ENCODE measurements around the gene PGF.
A peak's percentile ranks its signal among the peaks of the same experiment; 100 is the strongest.
"Not testable (repeated sequence)": the region's sequence is repeated elsewhere in the genome, so short reads cannot be mapped to it uniquely, and the experiment has no call there.

The PGF gene

DNA sequence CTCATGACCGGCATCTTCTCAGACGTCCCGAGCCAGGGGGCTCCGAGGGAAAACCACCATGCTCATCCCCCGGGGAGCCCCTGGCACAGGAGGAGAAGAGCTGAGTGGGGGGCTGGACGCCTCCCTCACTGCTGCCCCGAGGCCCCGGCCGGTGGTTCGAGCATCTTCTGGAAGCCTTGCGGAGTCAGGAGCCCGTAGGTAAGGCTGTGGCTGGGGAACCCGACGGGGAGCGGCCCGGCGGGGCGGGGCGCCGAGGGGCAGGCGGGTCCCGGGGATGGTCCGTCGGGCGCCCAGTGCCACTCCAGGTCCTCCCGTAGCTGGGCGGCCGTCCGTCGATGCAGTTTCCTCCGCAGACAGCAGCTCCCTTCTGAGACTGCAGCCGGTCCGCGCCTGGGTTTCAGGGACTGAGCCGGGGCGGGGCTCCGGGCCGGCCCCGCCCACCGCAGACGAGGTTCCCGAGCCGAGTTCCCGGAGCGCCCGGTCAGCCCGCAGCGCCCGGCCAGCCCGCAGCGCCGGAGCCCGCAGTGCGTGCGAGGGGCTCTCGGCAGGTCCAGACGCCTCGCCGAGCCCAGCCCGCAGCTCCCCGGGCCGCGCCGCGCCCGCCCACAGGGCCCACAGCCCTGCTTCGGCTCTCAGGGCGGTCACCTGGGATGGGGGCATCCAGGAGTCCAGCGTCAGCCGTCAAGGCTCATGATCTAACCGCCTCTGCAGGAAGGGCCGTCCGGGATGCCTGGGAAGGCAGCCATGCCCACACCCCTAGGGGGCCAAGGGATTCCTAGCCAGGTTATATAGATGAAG, at the start of gene PGF:
PGF (minus strand) TSS at position 369 of the 798 bp plus-strand sequence; CDS start at position 14, 355 bp downstream.
- DNase-seq (ENCODE audit: low spot score) = no peak

DNA sequence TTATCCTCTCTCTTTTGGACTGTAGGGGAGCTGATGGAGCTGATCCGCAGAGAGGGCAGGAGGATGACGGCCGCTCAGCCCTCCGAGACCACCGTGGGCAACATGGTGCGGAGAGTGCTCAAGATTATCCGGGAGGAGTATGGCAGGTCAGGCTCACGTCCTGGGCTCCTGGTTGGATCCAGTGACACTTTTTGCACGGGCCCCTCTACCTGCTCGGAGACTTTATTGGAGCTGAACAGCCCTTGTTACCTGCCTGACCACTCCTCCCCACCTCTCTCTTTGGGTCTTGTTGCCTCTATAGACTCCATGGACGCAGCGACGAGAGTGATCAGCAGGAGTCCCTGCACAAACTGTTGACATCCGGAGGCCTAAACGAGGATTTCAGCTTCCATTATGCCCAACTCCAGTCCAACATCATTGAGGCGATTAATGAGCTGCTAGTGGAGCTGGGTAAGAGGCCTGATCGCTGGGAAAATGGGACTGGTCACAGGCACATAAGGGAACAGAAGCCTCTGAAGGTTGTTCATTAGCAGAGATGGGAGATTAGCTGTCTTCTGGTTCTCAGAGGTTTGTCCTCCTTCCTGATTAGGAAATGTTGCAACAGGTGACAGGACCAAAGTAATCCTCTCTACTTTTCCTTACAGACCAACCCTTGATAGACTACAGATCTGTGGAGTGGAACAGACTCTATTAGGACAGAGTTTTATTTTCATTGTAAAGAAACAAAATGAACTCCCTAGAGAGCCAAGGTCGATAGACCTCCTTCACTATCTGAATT, 48.0 kb upstream of the PGF start:
- no peak for DNase-seq (ENCODE audit: low spot score)

DNA sequence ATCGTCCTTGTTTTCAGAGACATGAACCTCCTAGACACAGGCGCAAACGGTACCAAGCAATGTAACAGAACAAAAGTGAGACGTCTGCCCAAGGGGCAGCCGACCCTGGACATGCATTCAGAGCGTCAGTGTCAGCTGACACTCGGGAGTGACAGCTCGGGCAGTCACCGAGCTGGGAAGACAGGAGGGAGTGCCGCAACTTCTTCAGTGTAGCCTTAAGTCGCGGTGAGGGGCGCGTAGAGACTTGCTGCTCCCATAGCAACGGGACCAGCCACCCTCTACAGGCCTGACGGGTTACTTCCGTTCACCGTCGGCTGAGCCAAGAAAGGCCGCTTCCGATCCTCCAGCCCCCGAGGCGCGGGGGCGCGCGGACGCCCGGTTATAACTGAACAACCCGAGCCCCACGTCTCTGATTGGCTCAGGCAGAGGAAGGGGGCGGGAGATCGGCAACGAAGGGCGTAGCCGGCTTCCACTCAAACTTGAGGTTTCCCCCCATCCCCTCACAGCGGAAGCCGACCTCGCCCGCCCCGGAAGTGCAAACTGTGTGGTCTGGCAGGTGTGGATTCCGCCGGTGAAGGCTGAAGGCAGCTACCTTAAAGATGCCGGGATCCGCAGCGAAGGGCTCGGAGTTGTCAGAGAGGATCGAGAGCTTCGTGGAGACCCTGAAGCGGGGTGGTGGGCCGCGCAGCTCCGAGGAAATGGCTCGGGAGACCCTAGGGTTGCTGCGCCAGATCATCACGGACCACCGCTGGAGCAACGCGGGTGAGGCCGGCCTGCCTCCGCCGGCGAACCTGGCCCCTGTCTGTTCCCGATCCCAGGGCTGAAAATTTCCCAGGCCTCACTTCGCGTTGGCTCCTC, 47.2 kb upstream of the PGF start, which contains the start of gene EIF2B2:
EIF2B2 (plus strand) TSS at position 530 of the 858 bp plus-strand sequence; CDS start at position 600, 70 bp downstream.
- DNase-seq (ENCODE audit: low spot score) = peak; percentile 92

DNA sequence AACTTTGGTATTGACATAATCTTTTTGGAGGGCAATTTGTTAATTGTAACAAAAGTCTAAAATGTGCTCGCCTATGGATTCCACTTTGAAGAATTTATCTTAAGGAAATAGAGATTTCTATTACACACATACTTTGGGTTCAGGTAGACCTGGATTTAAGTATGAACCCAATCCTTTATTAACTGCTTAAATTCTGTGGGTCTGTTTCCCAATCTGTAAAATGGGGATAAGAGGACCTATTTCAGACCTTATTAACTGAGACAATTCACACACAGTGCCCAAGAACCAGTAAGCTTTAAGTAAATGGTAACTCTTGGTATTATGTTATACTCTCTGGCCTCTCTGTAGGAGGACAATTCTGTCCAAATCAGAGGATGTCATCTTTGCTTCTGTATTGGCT, 46.5 kb upstream of the PGF start:
- DNase-seq (ENCODE audit: low spot score) = no peak

DNA sequence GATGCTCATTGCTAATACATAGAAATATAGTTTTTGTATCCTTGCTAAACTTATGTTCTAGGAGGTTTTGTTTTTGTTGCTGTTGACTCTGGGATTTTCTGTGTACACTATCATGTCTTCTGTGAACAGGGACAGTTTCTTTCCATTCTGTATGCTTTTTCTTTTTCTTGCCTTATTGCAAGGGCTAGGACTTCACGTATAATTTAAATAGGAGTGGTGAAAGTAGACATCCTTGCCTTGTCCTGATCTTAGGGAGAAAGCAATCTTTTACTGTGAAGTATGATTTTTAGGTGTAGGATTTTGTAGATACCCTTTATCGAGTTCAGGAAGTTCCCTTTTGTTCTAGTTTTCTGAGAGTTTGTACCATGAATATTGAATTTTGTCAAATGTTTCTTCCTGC, 45.9 kb upstream of the PGF start:
- no peak for DNase-seq (ENCODE audit: low spot score)

DNA sequence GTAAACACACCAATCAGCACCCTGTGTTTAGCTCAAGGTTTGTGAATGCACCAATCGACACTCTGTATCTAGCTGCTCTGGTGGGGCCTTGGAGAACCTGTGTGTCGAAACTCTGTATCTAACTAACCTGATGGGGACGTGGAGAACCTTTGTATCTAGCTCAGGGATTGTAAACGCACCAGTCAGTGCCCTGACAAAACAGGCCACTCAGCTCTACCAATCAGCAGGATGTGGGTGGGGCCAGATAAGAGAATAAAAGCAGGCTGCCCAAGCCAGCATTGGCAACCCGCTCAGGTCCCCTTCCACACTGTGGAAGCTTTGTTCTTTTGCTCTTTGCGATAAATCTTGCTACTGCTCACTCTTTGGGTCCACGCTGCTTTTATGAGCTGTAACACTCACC, 40.4 kb upstream of the PGF start:
- DNase-seq (ENCODE audit: low spot score) = not testable (repeated sequence)

DNA sequence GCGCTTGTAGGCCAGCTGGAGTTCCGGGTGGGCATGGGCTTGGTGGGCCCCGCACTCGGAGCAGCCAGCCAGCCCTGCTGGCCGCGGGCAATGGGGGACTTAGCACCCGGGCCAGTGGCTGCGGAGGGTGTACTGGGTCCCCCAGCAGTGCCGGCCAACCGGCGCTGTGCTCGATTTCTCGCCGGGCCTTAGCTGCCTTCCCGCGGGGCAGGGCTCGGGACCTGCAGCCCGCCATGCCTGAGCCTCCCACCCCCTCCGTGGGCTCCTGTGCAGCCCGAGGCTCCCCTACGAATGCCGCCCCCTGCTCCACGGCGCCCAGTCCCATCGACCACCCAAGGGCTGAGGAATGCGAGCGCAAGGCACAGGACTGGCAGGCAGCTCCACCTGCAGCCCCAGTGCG, 38.8 kb upstream of the PGF start:
- not testable (repeated sequence) for DNase-seq (ENCODE audit: low spot score)

DNA sequence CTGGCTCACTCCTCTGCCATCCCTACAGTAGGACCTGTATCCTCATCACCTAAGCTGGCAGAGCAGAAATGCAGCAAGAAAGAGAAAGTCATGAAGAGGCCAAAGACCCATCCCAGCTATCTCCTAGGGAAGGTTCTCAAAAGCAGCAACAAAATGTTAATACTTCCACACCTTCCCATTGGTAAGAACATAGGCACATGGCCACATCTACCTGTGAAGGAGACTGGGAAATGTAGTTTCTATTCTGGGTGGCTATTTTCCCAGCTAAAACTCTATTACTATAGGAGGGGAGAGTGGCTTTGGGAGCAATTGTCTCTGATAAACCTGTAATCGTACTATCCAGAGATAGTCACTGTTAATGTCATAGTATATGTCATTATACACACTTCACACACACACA, 33.6 kb upstream of the PGF start:
- no peak for DNase-seq (ENCODE audit: low spot score)

DNA sequence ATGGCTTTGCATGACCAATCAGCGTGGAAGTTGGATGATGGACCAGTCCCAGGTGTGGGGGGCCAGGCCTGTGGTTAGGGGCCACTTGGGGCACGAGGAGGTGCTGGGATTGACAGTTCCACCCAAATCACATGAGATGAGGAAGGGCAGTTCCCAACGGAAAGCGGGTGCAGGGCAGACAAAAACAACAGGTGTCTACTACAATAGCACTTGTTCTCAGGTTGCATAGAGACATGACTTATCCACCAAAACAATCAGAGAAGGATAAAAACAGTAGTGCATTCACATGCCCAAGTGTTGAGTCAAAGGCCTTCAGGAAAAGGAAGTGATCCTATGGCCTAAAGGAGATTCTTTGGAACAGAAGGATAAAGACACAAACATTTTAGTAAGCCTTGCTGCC, 32.7 kb upstream of the PGF start:
- peak; percentile 32 for DNase-seq (ENCODE audit: low spot score)

DNA sequence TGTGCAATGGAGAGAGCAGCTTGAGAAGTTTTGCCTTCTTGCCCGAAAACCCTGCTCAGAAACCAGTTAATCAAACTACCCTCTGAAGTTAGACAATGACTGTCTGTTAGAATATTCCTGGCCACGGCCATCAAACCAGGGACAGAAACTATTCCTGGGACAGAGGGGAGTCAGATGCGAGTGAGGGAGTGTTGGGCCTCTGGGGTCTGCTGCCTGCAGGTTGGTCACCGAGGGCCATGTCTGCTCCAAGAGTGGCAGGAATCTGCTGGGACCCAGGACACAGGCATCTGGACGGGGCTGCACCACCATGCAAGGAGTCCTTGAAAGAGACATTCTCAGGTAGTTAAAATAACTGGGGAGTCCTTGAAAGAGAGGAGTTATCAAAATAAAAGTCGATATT, 30.4 kb upstream of the PGF start:
- DNase-seq (ENCODE audit: low spot score) = no peak

DNA sequence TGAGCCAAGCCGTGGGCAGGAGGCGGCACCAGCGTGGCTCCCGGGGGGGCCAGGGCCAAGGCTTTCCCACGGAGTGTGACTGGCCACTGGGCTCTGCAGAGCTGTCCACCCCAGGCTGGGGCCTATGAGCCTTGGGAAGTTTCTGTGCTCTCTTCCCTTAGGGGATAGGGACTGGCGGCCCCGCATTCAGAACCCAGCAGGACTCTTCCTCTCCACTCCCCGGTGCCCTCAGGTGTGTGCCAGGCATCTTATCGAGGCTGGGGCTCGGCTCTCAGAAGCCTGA, 29.6 kb upstream of the PGF start:
- DNase-seq (ENCODE audit: low spot score) = no peak

DNA sequence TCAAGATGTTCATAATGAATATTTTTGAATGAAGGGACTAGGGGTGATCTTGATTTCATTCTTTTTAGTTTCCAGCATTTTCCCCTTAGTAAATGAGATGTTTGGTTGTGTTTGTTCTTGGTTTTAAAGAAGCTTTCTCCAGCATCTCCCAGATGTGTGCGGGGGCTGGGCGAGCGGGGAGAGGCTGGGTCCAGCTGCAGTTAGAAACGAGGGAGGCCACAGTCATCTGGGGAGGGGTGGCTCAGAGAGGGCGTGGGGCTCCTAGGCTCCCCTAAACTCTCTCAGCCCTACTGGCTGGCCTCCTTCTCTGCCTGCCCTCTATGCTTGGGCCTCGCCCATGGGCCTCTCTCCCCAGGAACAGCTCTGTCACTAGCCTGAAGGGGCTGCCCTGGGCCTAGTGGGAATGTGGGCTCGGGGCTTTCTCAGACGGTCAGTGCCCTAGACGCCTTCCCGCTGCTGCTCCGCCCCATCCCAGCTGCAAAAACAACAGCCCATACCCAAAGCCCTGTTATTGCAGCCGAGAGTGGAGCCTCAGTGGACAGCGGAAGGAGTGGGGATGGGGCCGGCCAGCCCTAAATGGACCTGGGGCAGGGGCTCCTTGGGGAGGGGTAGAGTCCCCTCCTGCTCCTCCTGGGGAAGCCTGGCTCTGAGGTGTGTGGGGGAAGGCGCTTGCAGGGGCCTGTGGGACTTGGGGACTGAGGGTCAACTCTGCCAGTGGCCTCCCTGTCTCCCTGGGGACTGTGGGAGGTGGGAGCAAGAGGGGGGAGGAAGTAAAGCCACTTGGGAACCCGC, 29.0 kb upstream of the PGF start:
- DNase-seq (ENCODE audit: low spot score) = no peak

DNA sequence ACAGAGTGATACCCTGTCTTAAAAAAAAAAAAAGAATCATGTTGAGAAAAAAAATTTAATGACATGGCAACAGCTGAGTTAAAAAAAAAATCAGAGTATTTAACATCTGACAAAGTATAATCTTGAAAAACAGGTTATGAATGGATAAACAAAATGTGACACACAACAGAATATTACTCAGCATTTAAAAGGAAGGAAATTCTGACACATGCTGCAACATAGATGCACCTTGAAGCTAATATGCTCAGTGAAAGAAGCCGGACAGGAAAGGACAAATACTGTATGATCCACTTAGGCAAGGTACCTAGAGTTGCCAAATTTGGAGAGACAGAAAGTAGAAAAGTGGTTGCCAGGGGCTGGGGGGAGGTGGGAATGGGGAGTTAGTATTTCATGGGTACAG, 27.9 kb upstream of the PGF start:
- no peak for DNase-seq (ENCODE audit: low spot score)

DNA sequence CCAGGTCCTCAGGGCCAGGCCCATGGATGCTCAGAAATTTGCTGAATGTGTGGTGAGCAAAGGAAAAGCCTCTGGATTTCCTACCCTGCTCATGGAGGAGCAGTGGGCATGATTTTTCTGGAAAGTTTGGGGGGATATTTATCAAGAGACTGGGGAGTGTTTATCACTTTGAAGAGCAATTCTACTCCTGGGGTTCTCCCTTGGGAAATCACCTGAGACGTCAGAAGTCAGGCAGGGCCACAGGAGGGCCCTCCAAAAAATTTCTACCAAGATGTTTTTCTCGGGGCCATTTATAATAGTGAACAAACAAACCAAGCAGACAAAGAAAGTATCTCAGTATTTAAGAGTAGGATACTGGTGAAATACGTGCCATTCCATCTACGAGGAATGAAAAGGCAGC, 27.3 kb upstream of the PGF start:
- DNase-seq (ENCODE audit: low spot score) = no peak

DNA sequence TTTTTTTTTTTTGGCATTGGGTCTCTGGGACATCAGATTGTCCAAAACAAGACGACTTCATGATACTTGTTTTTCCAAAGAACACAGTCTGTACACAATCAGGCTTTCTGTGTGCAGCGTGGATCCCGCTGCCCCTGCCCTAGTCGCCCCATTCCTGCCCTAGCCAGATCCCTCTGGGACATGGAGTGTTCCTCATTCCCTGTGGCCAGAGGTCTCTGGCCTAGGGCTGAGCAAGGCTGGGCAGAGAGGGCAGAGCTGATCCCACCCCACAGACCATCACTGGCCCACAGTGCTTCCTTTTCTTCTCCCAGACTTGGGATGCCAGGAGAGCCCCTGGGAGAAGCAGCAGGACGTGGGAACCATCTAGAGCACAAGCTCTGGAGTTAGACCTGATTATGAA, 26.4 kb upstream of the PGF start:
- DNase-seq (ENCODE audit: low spot score) = no peak

DNA sequence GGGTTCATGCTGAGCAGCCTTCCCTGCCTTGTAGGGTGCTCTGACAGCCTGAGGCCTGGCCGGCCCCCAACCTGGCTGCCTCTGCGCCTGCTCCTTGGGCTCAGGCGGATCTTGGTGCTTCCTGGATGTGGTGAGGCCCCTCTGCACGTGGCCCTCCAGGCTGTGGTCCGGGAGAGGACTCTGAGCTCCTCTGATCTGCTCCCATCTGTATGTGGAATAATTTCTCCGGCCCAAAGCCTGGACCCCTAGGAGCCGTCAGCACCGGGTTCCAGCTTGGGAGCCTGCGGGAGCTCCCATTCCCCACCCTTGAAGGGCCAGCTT, 26.0 kb upstream of the PGF start:
- DNase-seq (ENCODE audit: low spot score) = no peak

DNA sequence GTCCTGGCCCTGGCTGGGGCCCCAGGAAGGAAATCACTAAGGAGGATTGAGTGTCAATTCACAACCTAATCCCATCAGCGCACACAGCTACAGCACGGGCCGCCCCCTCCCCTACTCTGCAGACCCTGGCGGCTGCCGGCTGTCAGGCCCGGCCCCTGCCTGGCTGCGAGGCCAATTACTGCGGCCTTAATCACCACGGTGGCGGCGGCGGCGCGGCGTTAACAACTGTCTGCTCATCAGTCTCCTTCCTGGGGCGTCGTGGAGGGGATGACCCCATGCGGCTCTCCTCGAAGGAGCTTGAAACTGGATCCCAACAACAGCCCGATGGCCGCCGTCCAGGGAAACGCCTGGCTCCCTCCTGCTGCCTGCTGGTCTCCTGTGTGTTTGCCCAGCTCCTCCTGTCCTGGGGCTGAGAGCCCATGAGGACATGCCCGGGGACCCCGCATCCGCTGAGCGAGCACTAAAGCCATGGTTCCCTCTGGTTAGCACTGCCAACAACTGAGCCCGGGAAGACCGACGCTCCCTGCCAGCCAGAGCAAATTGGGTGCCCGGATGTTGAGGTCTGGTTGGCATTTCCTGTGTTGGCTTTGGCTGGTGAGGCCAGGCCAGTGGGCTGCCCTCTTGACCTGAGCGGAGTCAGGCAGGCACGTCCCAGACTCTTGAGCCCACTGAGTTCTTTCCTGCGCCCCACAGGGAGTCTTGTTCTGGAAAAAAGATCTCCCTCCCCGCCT, 25.5 kb upstream of the PGF start:
- no peak for DNase-seq (ENCODE audit: low spot score)

DNA sequence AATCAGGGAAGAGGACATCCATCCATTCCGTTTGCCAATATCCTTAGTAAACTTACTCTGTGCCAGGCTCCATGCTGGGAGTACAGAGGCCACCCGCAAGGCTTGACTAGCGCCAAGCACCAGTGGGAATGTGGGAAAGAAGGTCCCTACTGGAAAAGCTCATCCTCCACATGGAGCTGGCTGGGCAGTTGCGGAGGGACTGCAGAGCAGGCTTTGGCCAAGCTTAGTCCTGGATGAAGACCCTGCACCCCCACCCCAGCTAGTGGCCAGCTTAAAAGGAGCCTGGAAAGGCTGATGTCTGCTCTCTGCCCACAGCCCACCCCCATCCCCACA, 25.0 kb upstream of the PGF start:
- DNase-seq (ENCODE audit: low spot score) = no peak

DNA sequence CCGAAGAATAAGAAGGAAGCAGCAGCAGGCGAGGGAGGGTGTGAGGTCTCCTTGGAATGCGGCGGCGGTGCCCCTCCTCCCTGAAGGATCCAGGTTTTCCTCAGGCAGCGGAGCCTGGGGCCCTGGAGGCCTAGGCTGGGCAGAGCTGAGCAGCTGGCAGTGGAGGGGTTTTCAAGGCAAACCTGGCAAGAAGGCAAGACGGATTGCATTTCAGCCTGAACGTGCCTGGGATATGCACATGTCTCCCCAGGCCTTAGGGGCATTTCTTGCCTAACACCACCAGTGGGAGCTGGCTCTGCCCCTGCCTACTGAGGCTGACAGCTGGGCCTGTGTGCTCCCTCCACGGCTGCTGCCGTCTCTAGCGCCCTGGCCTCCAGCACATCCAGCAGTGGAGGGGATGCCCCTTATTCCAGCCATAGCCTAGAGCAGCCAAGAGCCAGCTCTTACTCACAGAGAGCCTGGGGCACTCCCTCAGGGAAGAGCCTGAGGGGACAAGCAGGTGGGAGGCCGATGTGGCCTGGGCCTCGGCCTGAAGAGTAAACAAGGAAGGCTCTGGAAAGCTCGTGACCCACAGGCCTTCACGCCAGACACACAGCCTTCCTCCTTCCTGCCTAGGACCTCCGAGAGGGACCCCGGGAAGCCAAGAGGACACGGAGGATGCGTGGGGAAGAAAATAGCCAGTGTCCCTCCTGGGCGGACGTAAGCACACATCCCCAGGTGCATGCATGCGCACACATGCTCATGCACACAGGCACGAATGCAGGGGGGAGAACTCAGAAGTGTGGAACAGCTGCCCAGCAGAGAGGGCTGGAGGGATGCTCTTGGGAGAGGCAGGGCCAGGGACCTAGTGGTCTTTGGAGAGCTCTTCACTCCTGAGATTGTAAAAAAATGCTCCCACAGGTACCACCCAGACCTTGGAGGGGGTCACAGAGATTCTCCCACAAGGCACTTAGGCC, 24.3 kb upstream of the PGF start:
- DNase-seq (ENCODE audit: low spot score) = no peak

DNA sequence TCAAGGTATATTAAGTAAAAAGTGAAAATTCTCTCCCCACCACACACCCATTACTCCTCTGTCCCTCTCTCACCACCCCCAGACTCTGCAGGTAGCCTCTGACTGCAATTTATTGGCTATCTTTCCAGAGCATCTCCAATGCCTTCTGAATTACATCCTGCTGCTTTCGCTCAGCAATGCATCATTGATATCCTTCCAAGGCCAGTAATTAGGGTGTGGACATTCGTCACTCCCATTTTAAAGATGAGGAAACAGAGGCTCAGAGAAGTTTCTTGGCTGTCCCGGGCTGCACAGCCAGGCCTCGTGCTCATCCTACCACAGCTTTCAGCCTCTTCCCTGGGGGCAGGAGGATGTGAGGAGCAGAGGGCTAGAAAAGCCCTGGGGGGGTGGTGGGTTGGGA, 23.6 kb upstream of the PGF start:
- no peak for DNase-seq (ENCODE audit: low spot score)

Data from COLO829 (cell line).